PC-3 (cell line): ENCODE data around the gene SLC15A4. TPM values are rescaled to one million over a fixed set of nuclear protein-coding genes. Genes with fewer than 3 reads are reported as not detected.

Experiments used
- ATAC-seq: fragments of 200-7000 bp; cut with Tn5 transposase; 2 replicates; pipeline ENCODE4 v1.9.1; 2020; ENCODE audit warnings: mild to moderate bottlenecking, moderate library complexity
- BruUV-seq: library from RNA; stranded (reverse); fragments of 400-500 nt; replicated peaks from 2 replicates; lab custom pipeline; 2021; lab: Mats Ljungman, UMichigan
- CTCF ChIA-PET: fragments of 300-600 bp; sonication (Branson Sonifier 250); formaldehyde crosslinking; loops from one replicate; lab custom pipeline; 2022; ENCODE audit warnings: antibody characterized with exemption; lab: Charles Lee
- POLR2A ChIA-PET: fragments of 300-600 bp; sonication (Branson Sonifier 250); formaldehyde crosslinking; loops from one replicate; lab custom pipeline; 2022; ENCODE audit warnings: antibody characterized with exemption; ENCODE audit not compliant: unreplicated experiment; lab: Charles Lee
- DNase-seq: peaks from one replicate; pipeline ENCODE4 v3.0.0-alpha.2; 2015
- H2AFZ ChIP-seq: fragments of 300-600 bp; sonication (generic); 2 replicates; pipeline ENCODE4 v1.6.0; 2016; ENCODE audit warnings: antibody characterized with exemption, low read length
- H3F3A ChIP-seq: fragments of 300-600 bp; sonication (generic); one replicate; pipeline ENCODE4 v1.6.0; 2017; ENCODE audit warnings: antibody characterized with exemption, low read length, control low read depth, mild to moderate bottlenecking; ENCODE audit not compliant: unreplicated experiment
- H3K27ac ChIP-seq: fragments of 300-600 bp; sonication (generic); 2 replicates; pipeline ENCODE4 v1.5.1; 2016; ENCODE audit warnings: mild to moderate bottlenecking, low read length
- H3K27me3 ChIP-seq: fragments of 300-600 bp; sonication (generic); 2 replicates; pipeline ENCODE4 v1.6.1; 2016; ENCODE audit warnings: low read length, mixed read lengths
- H3K36me3 ChIP-seq: fragments of 300-600 bp; sonication (generic); 2 replicates; pipeline ENCODE4 v1.6.1; 2016; ENCODE audit warnings: low read depth, mixed run types, low read length, mixed read lengths
- H3K4me1 ChIP-seq: fragments of 300-600 bp; sonication (generic); 2 replicates; pipeline ENCODE4 v1.5.1; 2016; ENCODE audit warnings: low read length; ENCODE audit not compliant: insufficient read depth
- H3K4me2 ChIP-seq: fragments of 300-600 bp; sonication (generic); 2 replicates; pipeline ENCODE4 v1.6.0; 2016; ENCODE audit warnings: low read length
- H3K4me3 ChIP-seq: fragments of 300-600 bp; sonication (generic); 2 replicates; pipeline ENCODE4 v1.5.1; 2016; ENCODE audit warnings: mild to moderate bottlenecking, low read length, mixed read lengths
- H3K79me2 ChIP-seq: fragments of 300-600 bp; sonication (generic); 2 replicates; pipeline ENCODE4 v1.6.1; 2017; ENCODE audit warnings: low read length, mixed read lengths
- H3K9ac ChIP-seq: fragments of 300-600 bp; sonication (generic); 2 replicates; pipeline ENCODE4 v1.6.0; 2016; ENCODE audit warnings: mild to moderate bottlenecking, low read length
- H3K9me2 ChIP-seq: fragments of 300-600 bp; sonication (generic); replicated peaks from 2 replicates; pipeline ENCODE4 v1.6.1; 2016; ENCODE audit warnings: mixed run types, low read length, mixed read lengths
- H3K9me3 ChIP-seq: fragments of 300-600 bp; sonication (generic); 2 replicates; pipeline ENCODE4 v1.6.1; 2016; ENCODE audit warnings: low read length, mixed read lengths
- H4K20me1 ChIP-seq: fragments of 300-600 bp; sonication (generic); 2 replicates; pipeline ENCODE4 v1.6.1; 2016; ENCODE audit warnings: low read length, mixed read lengths
- EZH2 ChIP-seq: fragments of 300-600 bp; sonication (generic); IDR thresholded peaks from one replicate; pipeline ENCODE4 v1.6.1; 2017; ENCODE audit warnings: antibody characterized with exemption, mild to moderate bottlenecking, low read length; ENCODE audit not compliant: unreplicated experiment
- EZH2phosphoT487 ChIP-seq: fragments of 300-600 bp; sonication (generic); IDR thresholded peaks from 2 replicates; pipeline ENCODE4 v1.6.1; 2018; ENCODE audit warnings: mild to moderate bottlenecking, antibody characterized with exemption, low read length, borderline replicate concordance
- intact Hi-C: fragments of 100-400 bp; cut with micrococcal nuclease; formaldehyde crosslinking; loops from 2 replicates; pipeline ENCODE4 v1.9.0; 2023
- total RNA-seq: library from RNA; depleted of rRNA; stranded (reverse); fragments of >200 nt; gene quantifications from 2 replicates; pipeline ENCODE4 v1.2.3, GENCODE V29; 2014
- TF ChIP-seq, protein P1 (sequence below): fragments of 300-600 bp; sonication (generic); conservative IDR thresholded peaks from 2 replicates; pipeline ENCODE4 v1.5.1; 2017; ENCODE audit warnings: antibody characterized with exemption, low read depth, mild to moderate bottlenecking, low read length

The SLC15A4 gene
- total RNA-seq, 1 experiment from 2014 or later: 20.8 TPM

DNA sequence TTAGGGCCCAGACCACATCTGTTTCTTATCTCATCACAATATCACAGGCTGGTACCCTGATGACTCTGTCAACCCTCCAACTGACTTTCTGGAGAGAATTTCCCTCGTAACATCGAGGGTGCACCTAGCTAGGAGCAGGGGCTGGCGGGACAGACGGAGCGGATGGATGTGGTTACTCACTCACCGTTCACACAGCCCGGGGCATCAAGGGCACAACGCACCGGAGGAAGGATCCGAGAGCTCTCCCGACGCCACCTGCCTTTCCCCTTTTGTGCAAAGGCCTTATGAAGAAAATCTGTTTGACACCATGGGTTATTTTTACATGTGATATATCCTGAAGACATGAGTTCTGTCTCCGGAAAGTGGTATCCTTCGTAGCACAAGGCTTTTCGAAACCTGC lies 31.4 kb downstream of the SLC15A4 start:
- intact Hi-C loops: no loop called here
- TF ChIP-seq EZH2 (no peak), EZH2phosphoT487 (no peak)
- TF ChIP-seq, protein P1, sequence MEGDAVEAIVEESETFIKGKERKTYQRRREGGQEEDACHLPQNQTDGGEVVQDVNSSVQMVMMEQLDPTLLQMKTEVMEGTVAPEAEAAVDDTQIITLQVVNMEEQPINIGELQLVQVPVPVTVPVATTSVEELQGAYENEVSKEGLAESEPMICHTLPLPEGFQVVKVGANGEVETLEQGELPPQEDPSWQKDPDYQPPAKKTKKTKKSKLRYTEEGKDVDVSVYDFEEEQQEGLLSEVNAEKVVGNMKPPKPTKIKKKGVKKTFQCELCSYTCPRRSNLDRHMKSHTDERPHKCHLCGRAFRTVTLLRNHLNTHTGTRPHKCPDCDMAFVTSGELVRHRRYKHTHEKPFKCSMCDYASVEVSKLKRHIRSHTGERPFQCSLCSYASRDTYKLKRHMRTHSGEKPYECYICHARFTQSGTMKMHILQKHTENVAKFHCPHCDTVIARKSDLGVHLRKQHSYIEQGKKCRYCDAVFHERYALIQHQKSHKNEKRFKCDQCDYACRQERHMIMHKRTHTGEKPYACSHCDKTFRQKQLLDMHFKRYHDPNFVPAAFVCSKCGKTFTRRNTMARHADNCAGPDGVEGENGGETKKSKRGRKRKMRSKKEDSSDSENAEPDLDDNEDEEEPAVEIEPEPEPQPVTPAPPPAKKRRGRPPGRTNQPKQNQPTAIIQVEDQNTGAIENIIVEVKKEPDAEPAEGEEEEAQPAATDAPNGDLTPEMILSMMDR: no peak
- Histone ChIP-seq H3K9me3 (no peaks in the 10 kb centered on the region), H3K27me3 (no peaks in the 10 kb centered on the region), H4K20me1 (no peaks in the 10 kb centered on the region), H2AFZ (no peak overlapping the region), H3K4me1 (peaks cover 5% of the 10 kb centered on the region; the same call in 1 of the 2 replicates), H3K36me3 (peaks cover 44% of the 10 kb centered on the region), H3F3A (no peaks in the 10 kb centered on the region), H3K79me2 (no peaks in the 10 kb centered on the region), H3K9me2 (no peaks in the 10 kb centered on the region), H3K4me3 (no peak overlapping the region), H3K9ac (no peak overlapping the region), H3K27ac (no peak overlapping the region), H3K4me2 (no peak overlapping the region)
- POLR2A ChIA-PET: no interaction called here
- DNase-seq (no peak), ATAC-seq (no peak)
- CTCF ChIA-PET: no interaction called here
- BruUV-seq: no TSS peak

DNA sequence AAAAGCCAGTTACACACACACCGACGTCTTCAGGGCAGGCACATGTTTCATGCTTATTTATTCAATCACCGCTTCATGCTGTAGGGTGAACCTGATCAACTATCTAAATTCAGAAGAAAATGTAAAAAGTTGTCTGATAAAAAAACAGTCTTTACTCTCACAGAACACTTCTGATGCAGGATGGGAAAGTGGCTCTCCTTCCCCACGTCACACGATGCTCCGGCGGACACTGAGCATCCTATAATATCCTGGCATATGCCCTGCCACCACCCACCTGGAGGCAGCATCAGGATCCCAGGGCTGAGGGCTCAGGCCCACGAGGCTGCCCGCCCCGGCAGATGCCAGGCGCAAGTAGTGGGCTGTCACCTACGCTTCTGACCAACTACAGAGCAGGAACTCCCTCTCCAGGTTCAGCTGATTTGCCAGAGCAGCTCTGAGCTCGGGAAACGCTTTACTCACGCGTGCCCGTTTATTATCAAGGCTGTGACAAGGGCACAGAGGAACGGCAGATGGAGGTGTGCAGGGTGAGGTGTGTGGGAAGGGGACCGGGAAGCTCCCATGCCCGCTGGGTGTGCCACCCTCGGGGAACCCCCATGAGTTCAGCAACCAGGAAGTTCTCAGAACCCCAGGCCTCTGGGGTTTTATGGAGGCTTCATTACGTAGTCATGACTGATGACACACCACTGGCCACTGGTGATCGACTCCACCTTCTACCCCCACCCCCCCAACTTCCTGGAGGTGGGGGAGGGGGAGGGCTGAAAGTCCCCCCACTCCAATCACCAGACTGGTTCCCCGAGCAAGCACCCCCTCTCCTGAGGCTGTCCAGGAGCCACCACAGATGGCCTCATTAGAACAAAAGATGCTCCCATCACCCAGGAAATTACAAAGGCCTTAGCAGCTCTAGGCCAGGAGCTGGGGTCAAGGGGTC lies 32.1 kb downstream of the SLC15A4 start:
- ATAC-seq (no peak; the same call in 1 of the 2 replicates), DNase-seq (no peak)
- H3K27me3 ChIP-seq: no peaks in the 10 kb centered on the region
- no peak overlapping the region for H3K9ac ChIP-seq
- H3K4me2 ChIP-seq: no peak overlapping the region
- intact Hi-C loops: no loop called here
- no peak overlapping the region for H3K27ac ChIP-seq
- ChIA-PET POLR2A (no interaction called here), CTCF (no interaction called here)
- H3F3A ChIP-seq: no peaks in the 10 kb centered on the region
- no peaks in the 10 kb centered on the region for H3K79me2 ChIP-seq
- no peaks in the 10 kb centered on the region for H3K9me3 ChIP-seq
- H3K4me3 ChIP-seq: no peak overlapping the region
- no peak overlapping the region for H2AFZ ChIP-seq
- H3K36me3 ChIP-seq: peaks cover 41% of the 10 kb centered on the region
- H3K4me1 ChIP-seq: no peaks in the 10 kb centered on the region
- TF ChIP-seq EZH2 (no peak), EZH2phosphoT487 (no peak)
- TF ChIP-seq, protein P1: no peak
- H4K20me1 ChIP-seq: no peaks in the 10 kb centered on the region
- H3K9me2 ChIP-seq: no peaks in the 10 kb centered on the region
- BruUV-seq: no TSS peak
